Measurements from ENCODE around the gene TP53I13.

Gene TP53I13

GRCh38 chr17:29610395-29610794, 41.9 kb downstream of the TP53I13 start:
- DNase-seq (ENCODE audit: low read depth), result no peak

GRCh38 chr17:29611351-29612093, 43.0 kb downstream of the TP53I13 start:
- no peak overlapping the region for H3K4me3 ChIP-seq (ENCODE audit: low read length)
- no peak for TF ChIP-seq CTCF (conservative IDR thresholded peaks at IDR 0.05; ENCODE audit: low read depth, low read length)
- DNase-seq (ENCODE audit: low read depth), result no peak

More at GRCh38 chr17:29610395-29610794, 41.9 kb downstream of the TP53I13 start:
- no peak for TF ChIP-seq CTCF (conservative IDR thresholded peaks at IDR 0.05; ENCODE audit: low read depth, low read length)
- H3K4me3 ChIP-seq (ENCODE audit: low read length), result no peak overlapping the region

- no peak overlapping the region for H3K4me3 ChIP-seq (ENCODE audit: low read length)
- TF ChIP-seq CTCF (conservative IDR thresholded peaks at IDR 0.05; ENCODE audit: low read depth, low read length), result no peak
- no peak for DNase-seq (ENCODE audit: low read depth)
These were observed 43.5 kb downstream of the TP53I13 start for GRCh38 chr17:29612094-29612403.

GRCh38 chr17:29612404-29613280, 44.1 kb downstream of the TP53I13 start:
- TF ChIP-seq CTCF (conservative IDR thresholded peaks at IDR 0.05; ENCODE audit: low read depth, low read length), result no peak
- no peak for DNase-seq (ENCODE audit: low read depth)

GRCh38 chr17:29613352-29613837, 44.9 kb downstream of the TP53I13 start:
- TF ChIP-seq CTCF (conservative IDR thresholded peaks at IDR 0.05; ENCODE audit: low read depth, low read length), result peak; percentile 77
- no peak for DNase-seq (ENCODE audit: low read depth)
- H3K4me3 ChIP-seq (ENCODE audit: low read length), result peak overlapping the region; percentile 15

More at GRCh38 chr17:29612404-29613280, 44.1 kb downstream of the TP53I13 start:
- no peak overlapping the region for H3K4me3 ChIP-seq (ENCODE audit: low read length)

GRCh38 chr17:29613856-29614255, 45.4 kb downstream of the TP53I13 start:
- peak overlapping the region; percentile 15 for H3K4me3 ChIP-seq (ENCODE audit: low read length)
- no peak for TF ChIP-seq CTCF (conservative IDR thresholded peaks at IDR 0.05; ENCODE audit: low read depth, low read length)
- no peak for DNase-seq (ENCODE audit: low read depth)

Data from retinal pigment epithelial cell (primary cell).